ENCODE measurements around the gene NREP.
A peak's percentile ranks its signal among the peaks of the same experiment; 100 is the strongest.

Gene NREP, protein sequence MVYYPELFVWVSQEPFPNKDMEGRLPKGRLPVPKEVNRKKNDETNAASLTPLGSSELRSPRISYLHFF

DNA sequence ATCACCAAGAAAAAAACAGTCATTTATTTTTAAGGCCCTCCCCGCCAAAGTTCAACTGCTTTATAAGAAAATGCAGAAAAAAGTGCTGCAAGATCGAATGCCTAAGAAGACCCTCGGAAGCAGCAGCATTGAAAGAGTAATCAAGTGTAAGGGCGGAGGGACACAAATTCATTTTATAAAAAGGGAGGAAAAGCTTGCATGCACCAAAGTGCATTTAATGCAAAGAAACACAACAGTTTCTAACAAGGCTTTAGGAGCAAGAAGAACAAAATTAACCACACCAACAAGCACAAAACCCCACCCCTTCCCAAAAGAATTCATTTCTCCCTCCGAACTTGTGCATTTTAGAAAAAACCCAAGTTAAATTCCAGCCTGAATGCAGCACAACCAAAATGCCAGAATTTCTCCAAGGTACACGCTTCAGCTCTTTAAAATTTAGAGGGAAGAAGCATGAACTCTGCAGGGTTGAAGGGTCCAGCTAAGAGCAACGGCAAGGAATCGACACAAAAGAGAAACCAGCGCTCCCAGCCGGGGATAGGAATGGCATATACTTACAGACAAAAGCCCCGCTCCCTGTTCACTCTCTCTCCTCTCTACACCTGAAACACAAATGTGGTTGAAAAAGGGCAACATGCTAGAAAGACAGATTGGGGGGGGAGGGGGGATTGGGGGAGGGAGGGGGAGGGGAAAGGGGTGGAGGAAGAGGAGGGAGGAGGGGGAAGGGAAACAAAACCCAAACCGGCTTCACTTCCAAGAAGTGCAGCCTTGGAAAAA is at the start of gene NREP:
NREP (minus strand) TSS at position 614 of the 774 bp plus-strand sequence. CDS start 1,422 bp downstream, outside the sequence.
- no peak for DNase-seq

DNA sequence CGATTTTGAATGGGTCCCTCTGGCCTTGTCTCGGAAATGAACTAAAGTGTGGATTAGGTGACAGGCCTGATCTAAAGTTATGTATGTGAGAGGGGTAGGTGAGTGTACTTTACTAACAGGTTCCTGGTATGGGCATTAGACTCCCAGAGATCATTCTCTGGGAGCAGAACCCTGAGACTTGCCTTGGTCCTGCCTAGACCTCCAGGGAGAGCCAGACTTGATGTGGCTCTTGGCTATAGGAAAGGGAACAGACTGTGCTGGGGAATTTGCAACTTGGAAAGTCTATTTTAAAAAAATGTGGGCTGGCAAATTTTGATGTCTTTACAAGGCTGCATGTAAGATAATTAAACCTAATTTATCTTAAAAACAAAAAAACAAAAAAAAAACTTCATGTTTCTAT is 49.8 kb upstream of the NREP start:
- DNase-seq = no peak

DNA sequence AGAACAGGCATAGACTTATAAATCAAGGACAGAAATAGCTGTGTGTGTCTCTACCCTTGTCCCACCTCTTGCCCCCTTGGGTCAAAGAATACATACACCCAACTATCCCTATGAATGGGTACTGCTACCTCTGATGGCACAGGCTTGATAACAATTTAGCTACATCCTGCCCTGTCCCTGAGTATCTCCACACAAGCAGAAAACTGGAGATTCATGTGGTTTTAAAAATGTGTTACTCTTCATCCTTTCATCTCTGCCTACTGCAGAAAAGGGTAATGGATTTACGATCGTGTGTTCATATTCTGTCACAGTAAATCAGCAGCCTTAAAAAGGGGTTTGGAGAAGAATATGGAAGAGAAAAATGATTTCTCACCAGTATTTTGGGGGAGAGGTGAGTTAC is 49.2 kb upstream of the NREP start:
- no peak for DNase-seq

DNA sequence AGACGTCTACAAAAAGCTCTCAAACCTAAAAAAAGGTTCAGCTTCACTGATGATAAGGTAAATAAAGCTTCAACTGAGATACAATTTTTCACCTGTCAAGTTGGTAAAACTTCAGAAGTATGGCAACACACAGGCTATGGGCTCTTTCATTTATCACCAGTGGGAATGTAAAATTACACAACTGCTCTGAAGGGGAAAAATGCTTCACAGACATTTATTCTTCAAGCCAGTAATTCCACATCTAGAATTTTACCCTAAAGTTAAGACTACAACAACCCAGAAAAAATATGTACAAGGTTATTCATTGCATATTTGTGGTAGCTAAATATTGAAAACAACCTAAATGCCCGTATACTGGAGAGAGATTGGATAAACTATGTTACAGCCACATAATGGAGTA is 48.1 kb upstream of the NREP start:
- no peak for DNase-seq

DNA sequence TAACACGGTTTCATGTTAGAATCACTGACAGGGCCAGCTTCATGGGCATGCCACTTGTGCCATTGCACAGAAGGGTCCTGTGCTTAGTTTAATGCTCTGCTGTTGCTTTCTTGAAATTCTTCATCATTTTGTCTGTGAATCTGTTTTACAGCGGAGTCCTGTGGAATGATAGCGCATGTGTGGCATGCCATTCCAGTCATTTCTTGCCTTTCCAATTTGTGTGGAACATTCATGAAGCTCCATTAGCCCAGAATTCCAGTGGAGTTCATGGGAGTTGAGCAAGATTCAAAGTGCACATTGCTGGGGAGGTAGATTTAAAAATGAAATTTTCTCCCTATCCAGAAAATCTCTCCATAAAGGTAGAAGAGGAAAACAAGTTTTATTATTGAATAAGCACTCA is 43.4 kb upstream of the NREP start:
- DNase-seq = no peak

DNA sequence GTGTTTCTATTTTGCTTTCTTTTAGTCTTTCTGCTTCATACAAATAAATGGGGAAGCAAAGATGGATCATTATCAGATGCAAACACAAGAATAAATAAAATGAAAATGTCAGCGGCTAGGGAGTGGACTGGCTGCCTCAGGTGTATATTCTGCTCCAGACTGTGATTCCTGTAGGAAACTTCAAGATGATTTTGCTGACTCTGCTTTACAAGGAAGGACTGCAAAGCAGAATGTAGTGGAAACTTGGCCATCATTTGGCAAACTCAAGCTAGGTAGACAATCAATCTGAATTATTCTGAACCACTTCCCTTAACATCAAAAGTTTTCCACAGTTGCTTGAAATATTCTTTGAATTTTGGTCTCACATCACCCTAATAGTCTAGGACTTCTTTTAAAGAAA is 38.1 kb upstream of the NREP start:
- no peak for DNase-seq

DNA sequence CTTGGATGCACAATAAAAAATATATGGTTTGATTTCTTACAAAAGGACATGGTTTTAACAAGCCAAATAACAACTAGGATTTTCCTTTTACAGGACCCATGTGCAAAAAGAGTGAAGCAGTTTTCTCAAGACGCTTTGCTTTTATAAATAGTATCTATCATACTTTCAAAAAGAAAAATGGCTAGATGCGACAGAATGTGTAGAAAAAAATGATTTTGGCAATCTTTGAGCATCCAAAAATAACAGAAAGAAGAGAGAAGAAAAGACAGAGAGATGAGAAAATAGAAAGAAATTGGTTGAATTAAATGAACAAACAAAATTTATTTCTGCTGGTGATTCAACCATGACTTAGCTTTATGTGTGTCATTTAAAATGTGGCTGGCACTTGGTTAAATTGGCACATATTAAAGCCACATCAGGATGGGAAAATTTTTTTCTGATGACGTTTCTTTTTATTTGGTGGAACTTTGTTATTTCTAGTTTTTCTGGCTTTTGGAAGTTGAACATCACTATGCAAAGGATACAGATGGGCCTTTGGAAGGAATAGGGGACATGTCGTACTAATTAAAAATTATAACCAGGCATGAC is 35.6 kb upstream of the NREP start:
- DNase-seq = no peak

DNA sequence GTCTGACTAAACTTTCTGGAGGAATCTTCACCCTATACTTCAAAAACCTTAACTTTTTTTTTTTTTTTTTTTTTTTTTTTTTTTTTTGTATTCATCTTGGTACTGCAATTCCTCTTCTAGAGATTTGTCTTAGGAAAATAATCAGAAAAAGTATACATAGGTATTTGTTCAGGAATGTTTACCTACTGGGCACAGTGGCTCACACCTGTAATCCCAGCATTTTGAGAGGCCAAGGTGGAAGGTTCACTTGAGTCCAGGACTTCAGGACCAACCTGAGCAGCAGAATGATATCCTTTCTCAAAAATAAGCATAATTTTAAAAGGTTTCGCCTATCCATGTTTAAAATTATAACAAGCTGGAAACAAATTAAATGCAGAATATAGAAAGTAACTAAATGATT is 33.3 kb upstream of the NREP start:
- DNase-seq = no peak

DNA sequence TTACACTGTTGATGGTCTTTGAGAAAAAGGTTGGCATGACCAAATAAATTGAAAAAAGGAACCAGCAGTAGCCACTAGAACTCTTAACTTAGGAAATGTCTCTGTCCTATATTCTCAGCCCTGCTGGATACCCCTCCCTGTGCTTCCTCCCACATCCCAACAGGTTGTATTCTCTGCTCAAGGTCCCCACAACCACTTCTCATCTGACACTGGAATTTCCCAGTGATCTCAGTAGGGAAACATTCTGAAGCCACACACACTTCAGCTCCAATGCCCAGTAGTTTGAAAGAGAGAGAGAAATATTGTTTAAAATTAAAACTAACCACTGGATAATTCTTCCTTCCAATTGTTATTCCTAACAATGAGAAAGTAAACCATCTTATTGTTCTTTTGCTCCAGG is 30.0 kb upstream of the NREP start:
- no peak for DNase-seq

DNA sequence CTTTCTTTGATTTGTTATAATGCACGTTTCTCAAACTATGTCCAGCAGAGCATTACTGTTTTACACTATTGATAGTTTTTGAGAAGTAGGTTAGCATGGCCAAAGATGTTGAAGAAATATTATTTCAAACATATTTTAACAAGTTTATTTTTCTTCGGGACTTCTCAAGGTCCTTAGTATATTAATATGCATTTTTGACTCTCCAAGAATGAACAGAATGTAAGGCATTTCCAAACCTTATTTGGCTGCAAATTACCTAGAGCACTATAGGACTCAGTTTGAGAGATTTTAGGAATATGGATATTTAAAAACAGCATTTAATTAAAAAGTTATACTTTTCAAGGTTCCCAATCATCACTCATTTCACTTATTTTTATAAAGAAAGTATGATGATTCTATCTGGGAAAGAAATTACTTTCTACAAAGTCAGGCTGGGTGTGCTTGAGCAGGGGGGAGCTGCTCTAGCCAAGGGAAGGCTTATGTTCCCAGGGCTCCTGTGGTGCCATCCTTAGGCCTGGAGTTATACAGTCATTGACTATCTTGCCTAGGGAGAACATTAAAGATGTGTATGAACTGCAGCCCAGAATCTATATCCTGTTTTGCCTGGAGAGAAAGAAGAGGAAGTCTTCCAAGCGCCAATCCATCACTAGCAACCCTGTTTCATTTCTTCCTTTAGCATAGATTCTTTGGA is 27.6 kb upstream of the NREP start:
- DNase-seq = no peak

DNA sequence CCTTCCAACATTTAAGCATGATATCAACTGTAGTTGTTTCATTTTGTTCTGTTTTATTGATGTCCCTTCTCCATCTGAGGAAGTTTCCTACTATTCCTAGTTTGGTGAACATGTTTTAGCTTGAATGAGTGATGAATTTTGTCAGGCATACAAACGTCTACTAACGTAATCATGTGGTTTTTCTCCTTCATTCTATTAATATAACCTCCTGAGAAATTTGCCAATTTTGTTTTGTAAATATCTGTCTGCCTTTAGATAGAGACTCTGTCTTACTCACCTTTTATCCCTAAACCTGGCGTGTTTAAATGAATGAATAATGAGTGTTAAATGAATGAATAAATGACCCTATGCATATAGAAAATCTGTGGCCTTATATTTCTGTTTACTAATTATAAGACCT is 26.5 kb upstream of the NREP start:
- DNase-seq = no peak

DNA sequence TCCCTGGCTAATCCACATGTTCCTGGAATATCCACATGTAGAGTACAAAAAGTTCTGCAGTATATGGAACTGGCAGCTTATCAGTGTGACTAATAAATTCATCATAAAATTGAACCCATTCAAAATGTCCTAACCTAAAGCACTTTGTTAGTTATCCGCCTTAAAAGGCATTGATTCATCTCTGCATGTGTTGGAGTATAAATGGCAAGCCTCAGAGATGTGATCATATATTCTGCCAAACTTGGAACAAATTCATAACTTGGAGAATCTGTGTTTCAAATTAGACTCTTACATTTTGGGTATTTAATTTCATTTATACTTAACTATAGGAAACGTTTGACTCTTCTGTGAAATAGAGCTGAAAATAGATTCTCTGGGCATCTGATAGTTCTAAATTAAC is 25.2 kb upstream of the NREP start:
- no peak for DNase-seq

DNA sequence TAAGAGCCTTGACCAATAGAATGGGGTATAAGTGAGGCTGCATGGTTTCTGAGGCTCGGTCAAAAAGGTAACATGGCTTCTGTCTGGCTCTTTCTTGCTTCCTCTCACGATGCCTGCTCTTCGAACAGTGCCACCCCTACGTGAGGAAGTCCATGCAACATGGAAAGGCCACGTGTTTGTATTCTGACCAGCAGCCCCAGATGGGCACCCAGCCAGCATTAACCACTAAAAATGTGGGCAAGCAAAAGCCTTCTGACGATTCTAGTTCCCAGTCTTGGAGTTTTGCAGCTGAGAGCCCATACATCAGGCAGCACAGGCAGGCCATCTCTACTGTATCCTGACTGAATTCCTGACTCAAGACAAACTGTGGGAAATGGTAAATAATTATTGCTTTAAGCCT is 24.2 kb upstream of the NREP start:
- DNase-seq = no peak

DNA sequence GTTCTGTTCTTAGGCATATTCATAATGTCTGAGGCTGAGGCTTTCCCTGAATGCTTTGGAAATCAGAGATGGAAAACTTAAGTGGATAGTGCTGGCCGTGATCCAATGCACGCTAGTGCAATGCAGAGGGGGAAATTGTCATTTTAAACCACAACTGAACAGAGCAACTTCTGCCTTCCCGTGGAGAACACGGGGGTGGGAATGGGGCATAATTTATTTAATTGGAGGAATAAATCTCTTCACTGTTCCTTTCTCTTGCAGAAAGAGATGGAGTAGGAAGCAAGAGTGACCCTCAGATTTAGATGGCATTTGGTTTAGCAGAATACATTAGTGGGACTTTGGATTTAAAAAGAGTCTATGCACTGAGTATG is 22.9 kb upstream of the NREP start:
- DNase-seq = peak in 1 of 2 experiments; percentile 8

DNA sequence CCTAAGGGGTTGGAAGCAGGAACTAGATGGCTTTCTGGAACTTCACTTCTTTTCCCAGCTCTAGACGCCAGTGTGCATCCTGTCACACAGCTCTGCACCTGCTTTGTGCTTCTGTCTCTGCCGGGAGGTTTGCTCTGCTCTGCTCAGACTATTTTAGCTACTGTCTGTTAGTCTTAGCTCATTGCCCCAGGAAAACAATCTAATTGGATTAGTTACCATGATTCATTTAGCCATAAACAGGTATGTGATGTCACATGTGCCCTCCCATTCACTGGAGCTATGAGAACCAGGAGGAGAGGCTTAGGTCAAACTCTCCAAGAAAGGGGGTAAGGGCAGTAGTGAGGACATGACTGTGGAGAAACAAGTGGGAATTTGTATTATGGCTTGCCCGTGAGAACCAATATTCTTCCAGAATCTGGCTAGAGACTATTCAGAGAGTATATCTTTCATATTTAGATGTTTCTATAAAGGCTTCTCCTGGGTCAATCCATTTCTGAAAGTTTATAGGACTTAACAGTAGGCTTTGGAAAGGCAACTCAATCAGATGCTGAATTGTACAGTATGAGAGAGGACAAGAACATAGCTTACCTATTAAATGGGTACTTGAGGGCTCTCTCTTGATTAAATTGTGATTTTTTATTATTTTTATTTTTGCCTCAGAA is 22.4 kb upstream of the NREP start:
- no peak for DNase-seq

DNA sequence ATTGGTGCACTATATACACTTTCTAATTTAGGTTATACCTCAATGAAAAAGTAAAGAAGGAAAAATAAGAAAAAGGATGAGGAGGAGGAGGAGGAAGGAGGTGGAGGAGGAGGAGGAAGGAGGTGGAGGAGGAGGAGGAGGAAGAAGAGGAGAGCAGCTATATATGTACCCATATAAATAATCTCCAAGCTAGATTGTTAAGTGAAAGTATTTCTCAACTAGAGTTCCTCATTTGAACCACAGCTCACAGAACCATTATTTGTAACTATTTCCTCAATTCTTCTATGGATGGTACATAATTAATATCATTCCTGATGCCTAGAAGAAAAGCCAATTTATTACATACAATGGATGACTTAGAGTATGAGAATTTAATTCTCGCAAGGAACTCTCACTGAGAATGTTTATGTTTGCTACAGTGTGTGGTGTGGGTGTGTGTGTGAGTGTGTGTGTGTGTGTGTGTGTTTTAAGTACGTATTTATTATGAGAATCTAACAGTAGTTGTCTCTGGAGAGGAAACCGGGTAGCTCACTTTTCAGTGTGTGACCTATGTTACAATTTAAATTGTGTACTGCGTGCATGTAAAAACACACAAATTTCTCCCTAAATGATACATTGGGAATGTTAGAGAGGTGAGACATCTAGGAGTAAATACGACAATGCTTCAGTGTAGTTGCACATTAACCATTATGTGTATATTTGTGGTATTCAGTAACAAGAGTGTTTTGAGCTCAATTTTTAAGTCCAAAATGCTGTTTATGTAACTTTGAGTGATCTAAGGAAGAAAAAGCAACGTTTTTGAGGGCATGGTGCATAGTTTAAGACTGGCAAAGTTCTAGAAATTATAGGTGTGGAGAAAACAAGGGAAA is 20.2 kb upstream of the NREP start:
- no peak for DNase-seq

DNA sequence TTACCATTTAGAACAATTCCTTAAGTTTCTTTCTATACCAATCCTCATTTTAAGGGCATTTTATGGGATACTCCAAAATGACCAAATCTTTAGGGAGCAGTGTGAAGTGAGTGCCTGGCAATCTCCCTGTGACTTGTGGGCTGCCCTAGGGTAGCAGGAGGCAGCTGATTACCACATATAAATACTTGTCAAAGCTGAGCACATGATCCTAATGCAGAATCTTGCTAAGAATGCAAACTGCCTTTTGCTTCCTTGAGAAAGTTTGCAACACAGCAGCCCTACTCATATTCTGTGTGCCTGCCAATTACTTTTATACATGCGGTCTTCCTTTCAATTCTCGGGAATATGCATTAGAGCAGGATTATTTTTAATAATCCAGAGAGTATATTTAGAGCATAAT is 18.2 kb upstream of the NREP start:
- no peak for DNase-seq

DNA sequence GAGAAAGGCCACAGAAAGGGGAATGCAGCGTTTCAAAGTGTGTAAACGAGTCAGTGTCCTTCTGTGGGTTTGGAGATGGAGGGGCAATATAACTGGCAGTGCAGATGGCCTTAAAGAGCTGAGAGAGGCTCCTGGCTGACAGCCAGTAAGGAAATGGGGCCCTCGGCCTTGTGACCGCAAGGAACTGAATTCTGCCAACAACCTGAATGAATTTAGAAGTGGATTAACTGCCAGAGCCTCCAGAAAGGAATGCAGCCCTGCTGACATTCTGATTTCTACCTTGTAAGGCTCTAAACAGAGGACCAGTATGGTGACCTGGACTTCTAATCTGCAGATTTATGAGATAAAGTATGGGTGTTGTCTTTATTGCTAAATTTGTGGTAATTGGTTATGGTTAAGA is 17.5 kb upstream of the NREP start:
- peak in 1 of 2 experiments; percentile 40 for DNase-seq

DNA sequence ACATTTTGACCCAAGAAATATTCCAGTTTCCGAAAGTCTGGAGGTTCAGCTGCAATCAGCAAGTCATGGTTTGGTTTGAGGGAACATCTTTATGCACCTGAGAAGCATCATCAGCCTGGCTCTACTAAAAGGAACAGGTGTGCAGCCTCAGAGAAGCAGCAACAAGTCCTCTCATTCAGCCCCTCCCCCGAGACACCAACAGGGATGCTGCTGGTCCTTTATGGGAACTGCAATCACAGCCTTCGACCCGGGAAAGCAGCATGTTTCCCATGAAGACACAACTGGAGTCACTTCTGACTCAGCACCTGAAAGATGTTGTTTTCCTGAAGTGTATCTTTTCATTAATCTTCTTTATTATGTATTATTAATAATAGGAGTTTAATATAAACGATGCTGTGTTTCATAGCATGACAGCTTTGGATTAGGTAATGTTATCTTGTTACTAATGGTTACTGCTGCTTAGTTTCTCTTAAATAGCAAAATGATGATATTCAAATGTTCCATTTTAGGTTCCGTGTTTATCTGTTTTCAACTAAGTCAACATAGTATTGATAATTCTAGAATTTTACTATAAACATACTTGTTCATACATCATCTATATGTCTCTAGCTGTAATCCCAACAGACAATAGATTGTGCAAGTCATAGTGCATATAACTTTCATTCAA is 15.6 kb upstream of the NREP start:
- no peak for DNase-seq

DNA sequence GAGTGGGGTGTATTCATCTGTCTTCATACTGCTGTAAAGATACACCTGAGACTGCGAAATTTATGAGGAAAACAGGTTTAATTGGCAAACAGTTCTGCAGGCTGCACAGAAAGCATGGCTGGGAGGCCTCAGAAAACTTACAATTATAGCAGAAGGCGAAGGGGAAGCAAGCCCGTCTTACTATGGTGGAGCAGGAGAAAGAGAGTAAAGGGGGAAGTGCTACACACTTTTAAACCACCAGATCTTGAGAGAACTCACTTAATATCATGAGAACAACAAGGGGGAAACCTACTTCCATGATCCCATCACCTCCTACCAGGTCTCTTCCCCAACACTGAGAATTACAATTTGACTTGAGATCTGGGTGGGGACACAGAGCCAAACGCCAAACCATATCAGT is 12.5 kb upstream of the NREP start:
- no peak for DNase-seq

DNA sequence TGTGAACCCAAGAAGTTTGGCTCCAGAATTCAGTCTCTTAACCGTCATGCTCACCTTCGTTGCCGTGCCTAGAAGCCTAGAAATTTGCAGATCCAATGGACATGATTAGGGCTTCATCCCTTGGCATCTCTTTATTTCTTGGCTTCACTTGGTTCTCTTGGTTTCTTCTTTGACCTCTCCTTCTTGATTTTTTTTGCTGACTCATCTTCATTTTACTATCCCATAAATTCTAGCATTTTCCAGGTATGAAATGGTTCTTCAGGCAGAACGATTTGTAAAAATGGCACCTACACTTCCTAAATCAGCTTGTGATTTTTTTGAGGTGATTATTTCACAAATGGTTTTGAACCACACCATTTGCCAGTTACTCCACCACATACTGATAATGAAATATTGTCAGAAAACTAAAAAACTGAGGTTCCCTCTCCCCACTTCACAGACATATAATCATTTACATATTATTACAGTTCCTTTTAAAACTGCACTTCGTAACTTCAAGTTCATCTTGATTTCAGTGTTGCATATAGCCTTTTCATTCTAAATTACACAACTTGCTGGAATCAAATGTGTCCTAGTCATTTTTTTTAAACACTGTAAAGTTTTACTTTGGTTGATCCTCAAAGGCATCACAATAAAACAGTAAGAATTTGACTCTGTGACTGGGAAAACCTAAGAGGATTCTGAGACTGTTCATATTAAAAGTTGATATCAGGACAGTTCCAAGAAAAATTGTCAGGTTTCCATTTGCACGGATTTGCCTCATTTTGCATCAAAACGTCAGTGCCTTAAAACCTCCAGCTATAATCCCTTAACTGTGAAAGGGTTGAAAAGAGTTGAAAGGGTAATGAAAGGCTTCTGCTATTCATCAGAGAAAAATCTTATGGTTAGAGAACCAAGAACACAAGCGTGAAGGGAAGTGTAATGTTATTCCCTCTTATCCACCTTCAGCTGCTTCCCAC is 8.9 kb upstream of the NREP start:
- DNase-seq = no peak
